SK-N-DZ (cell line): ENCODE data around the gene ANK3.
A peak's percentile ranks its signal among the peaks of the same experiment; 100 is the strongest.

Experiments
- DNase-seq: peaks from one replicate; pipeline ENCODE4 v3.0.0-alpha.2; 2015; ENCODE audit warnings: low spot score

ANK3 gene

GRCh38 chr10:60346661-60347060 is 43.0 kb downstream of the ANK3 start:
- DNase-seq = no peak

DNA sequence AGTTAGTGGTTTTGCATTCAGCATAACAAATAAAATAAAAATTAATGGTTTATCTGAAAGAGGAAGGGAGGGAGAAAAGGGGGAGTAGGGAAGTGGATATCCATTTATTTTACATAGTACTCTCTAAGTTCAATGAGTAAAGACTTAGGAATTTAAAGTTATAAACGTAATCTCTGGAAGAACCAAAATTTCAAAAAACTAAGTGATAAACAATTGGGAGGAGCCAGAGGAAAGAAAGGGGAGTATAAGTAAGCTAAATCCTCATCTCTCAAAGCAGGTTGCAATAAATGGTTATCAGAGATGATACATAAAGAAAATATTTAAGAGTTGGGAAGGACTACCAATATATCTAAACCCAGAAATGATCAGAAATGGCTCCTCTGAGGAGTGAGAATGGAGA is 46.4 kb downstream of the ANK3 start:
- DNase-seq = no peak

GRCh38 chr10:60341969-60342368 is 47.7 kb downstream of the ANK3 start:
- no peak for DNase-seq

GRCh38 chr10:60340973-60341372 is 48.7 kb downstream of the ANK3 start:
- DNase-seq = no peak

- DNase-seq = no peak
These were observed 49.9 kb downstream of the ANK3 start for GRCh38 chr10:60339757-60340156.

- DNase-seq = no peak
These were observed 50.9 kb downstream of the ANK3 start for GRCh38 chr10:60338786-60339185.

- no peak for DNase-seq
These were observed 51.6 kb downstream of the ANK3 start for GRCh38 chr10:60338002-60338564.

DNA sequence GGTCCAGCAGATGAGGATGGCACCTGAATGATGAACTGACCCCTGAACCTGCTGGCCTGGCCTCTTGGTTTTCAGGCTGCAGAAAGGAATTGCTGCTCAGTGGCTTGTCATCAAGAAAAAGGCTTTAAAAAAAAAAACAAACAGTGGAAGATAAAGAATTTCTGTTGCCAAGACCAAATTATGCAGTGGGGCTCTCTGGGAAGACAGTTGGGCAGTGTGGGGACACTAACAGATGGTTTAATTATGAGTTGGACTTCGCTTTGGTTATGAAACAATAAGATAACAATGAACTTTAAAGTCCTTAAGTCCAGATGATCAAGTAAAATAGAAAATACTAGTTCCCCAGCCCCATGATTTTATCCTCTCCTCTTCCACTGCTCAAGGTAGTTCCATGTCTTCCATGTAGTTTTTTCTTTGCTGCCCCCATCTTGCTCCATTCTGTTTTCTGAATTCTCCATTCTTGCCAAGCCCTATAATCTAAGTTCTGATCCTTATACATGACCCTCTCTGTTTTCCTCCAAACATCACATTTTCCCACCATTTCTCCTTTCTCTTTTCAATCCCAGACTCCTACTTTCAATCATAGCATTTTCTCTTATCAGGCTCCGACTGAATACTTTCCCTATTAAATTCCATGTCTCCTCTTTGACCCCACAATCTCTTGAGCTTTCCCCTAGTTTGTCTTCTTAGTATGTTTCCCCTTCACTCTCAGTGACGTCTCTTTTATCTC is 52.6 kb downstream of the ANK3 start:
- no peak for DNase-seq

- DNase-seq = no peak
These were observed 54.0 kb downstream of the ANK3 start for GRCh38 chr10:60335708-60336107.

DNA sequence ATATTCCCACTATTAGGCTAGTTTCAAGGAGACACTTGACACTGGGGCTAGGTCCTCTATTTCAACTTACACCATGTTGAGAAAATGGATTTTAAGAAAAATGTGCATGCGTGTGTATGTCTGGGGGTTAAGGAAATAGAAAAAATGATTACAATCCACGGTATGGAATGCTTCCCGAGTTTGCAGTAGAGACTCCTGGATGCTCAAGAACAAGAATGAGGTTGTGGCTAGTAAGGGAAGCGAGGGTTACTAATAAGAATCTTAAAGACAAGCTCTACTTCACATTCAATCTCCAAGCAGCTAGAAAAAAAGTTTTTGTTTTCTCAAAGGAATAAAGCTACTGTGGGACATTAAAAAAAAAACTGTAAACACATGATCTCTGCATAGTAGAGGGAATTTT is 54.7 kb downstream of the ANK3 start:
- DNase-seq = no peak

- no peak for DNase-seq
These were observed 57.3 kb downstream of the ANK3 start for GRCh38 chr10:60332371-60332770.

DNA sequence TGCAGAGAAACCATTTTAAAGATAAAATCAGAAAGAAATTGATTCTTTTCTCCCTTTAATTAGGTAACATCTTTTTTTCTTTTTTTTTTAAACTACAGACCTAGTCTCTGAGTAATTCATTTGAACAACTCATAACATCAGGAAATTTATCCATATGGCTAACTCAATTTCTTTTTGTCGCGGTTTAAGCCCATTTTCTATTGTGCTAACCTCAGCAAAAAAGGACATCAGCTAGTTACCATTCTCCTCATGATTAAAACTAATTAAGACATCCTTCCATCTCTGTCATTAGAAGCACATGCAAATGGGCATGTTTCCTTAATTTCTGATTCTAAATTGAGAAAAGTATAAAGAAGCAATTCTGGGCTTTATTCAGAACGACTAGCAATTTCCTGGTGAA is 57.8 kb downstream of the ANK3 start:
- DNase-seq = no peak

DNA sequence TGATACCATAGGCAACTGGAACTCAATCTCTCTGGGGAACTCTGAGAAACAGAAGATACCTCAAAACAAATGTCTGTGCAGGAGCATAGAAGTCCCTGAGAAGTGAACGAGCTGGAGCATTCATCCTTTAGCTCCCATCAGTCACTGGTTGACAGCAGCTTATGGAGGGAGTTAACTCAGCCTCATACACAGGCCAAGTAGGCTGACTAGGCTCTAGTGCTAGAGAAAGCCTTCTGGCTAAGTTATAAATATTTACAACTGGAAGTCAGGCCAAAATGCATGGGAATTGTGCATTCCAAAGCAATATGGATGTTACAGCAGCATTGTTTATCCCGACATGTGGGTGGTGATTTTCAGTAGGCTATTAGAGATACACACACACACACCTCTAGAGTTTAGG is 66.5 kb downstream of the ANK3 start:
- no peak for DNase-seq

GRCh38 chr10:60320666-60321065 is 69.0 kb downstream of the ANK3 start:
- DNase-seq = no peak

DNA sequence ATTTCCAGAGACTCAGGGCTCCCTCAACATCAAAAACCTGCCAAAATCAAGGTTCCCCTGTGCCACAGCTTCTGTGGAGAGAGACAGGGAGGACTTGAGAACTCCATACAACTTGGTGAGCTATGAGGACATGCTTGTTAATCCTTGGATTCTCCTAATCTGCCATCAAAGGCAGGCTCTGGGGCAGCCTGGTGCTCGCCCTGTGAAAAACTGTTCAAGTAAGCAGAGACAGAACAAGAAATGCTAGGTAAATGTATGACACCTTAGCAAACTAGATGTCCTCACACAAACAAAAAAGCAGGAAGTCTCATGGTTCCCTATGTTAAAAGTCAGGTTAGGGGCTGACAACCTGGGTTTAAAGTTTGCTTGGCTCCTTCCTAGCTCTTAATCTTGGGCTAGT is 73.6 kb downstream of the ANK3 start:
- no peak for DNase-seq

GRCh38 chr10:60315311-60315710 is 74.4 kb downstream of the ANK3 start:
- no peak for DNase-seq

DNA sequence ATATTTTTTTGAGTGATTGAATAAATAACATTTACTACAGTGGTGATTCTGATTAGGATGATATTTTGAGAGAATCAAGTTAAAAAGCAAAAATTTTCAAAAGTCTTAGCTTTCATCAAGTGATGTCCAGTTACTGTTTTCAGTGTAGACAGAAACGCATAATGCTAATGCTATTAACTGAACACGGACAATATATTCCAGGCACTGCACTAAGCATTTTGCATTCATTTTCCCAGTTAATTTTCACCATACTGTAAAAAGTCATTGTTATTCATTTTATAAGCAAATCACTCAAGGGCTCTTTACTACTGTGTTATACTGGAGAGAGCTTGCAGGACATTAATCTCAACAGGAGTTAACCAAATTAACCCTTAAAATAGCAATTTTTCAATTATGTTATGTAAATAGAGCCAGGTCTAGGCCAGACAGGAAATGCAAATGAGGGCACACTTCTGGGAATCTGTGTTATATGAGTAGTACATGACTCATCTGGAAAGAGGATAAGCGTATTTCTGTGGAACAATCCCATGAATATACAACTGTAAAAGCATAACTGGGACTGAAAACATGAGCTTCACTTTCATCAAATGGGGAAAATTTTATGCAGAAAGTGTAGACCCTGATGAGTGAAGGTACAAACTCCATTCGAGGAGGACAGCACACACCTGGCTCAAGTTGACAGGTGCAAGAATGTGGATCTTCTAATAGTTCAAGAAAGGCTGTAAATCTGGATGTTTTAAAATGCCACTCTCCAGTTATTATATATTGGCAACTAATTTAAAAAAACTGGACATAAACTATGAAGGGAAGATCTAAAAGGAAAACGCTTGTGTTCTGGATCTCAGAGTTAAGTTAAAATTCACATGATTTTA is 75.4 kb downstream of the ANK3 start:
- DNase-seq = no peak

DNA sequence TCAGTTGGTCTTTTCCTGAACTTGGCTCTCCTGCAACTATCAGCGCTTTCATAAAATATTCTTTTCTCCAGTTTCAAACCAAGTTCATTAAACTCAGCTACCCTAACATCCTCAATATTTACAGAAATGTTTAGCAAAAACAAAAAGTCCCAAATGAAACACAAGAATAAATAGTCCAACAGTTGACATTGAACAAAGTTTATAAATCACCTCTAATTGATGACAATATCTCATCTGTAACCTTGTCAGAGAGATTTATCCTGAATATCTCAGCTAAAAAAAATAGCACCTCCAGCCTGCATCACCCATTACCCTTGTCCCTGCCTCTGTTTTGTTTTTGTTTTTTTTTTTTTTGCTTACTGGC is 76.1 kb downstream of the ANK3 start:
- no peak for DNase-seq

GRCh38 chr10:60312818-60313588 is 76.7 kb downstream of the ANK3 start:
- DNase-seq = no peak

GRCh38 chr10:60311821-60312220 is 77.9 kb downstream of the ANK3 start:
- DNase-seq = no peak

DNA sequence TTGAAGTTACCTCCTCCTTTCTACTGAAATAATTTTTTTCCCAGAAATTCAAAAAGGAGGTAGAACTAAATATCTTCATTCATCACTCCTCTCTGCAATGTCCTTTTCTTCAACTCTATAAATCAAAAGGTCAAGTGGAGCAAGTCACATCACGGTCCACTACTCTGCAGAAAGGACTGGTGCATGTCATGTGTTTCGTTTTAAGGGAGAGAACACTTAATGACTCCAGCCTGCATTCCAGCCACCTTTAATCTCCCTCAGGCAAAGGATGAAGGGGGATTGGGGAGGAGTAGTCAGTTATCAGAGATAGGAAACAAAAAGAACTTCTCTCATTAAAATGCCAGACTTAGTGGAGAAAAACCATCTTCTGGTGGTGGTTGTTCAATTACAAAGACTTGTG is 78.9 kb downstream of the ANK3 start:
- DNase-seq = peak; percentile 15

- DNase-seq = no peak
These were observed 79.8 kb downstream of the ANK3 start for GRCh38 chr10:60309891-60310290.
